Hepatocyte (in vitro differentiated cells): Measurements from ENCODE around the gene TEX51. TPM values are rescaled to one million over a fixed set of nuclear protein-coding genes. Genes with fewer than 3 reads are reported as not detected.

Source experiments
- DNase-seq: peaks from one replicate; pipeline ENCODE4 v3.0.0-alpha.2; 2016; ENCODE audit warnings: low spot score
- H2AFZ ChIP-seq: fragments of 200-600 bp; sonication (generic); 2 replicates; pipeline ENCODE4 v1.6.0; 2016; ENCODE audit warnings: antibody characterized with exemption, mild to moderate bottlenecking
- H3K27ac ChIP-seq: fragments of 200-600 bp; sonication (generic); 2 replicates; pipeline ENCODE4 v1.5.1; 2016; ENCODE audit warnings: mild to moderate bottlenecking
- H3K27me3 ChIP-seq: fragments of 200-600 bp; sonication (generic); 2 replicates; pipeline ENCODE4 v1.6.1; 2016
- H3K36me3 ChIP-seq: fragments of 200-600 bp; sonication (generic); replicated peaks from 2 replicates; pipeline ENCODE4 v1.5.1; 2016; ENCODE audit warnings: low read depth; ENCODE audit not compliant: insufficient read depth
- H3K4me1 ChIP-seq: fragments of 200-600 bp; sonication (generic); 2 replicates; pipeline ENCODE4 v1.5.1; 2016; ENCODE audit warnings: mild to moderate bottlenecking, moderate library complexity; ENCODE audit not compliant: insufficient read depth
- H3K4me2 ChIP-seq: fragments of 200-600 bp; sonication (generic); 2 replicates; pipeline ENCODE4 v1.6.0; 2016
- H3K4me3 ChIP-seq: fragments of 200-600 bp; sonication (generic); 2 replicates; pipeline ENCODE4 v1.5.1; 2016; ENCODE audit warnings: mild to moderate bottlenecking
- H3K79me2 ChIP-seq: fragments of 200-600 bp; sonication (generic); 2 replicates; pipeline ENCODE4 v1.6.0; 2017; ENCODE audit warnings: mild to moderate bottlenecking
- H3K9me2 ChIP-seq: fragments of 200-600 bp; sonication (generic); replicated peaks from 2 replicates; pipeline ENCODE4 v1.6.0; 2017; ENCODE audit warnings: mild to moderate bottlenecking; ENCODE audit not compliant: insufficient read depth
- H3K9me3 ChIP-seq: fragments of 200-600 bp; sonication (generic); 2 replicates; pipeline ENCODE4 v1.5.1; 2016; ENCODE audit warnings: low read depth, mild to moderate bottlenecking
- H4K20me1 ChIP-seq: fragments of 200-600 bp; sonication (generic); 2 replicates; pipeline ENCODE4 v1.6.0; 2016; ENCODE audit warnings: mild to moderate bottlenecking; ENCODE audit not compliant: insufficient read depth, poor library complexity, severe bottlenecking
- EZH2 ChIP-seq: fragments of 200-600 bp; sonication (generic); IDR thresholded peaks from 2 replicates; pipeline ENCODE4 v1.6.1; 2016; ENCODE audit warnings: antibody characterized with exemption, mild to moderate bottlenecking, borderline replicate concordance
- EZH2phosphoT487 ChIP-seq: fragments of 200-600 bp; sonication (generic); IDR thresholded peaks from one replicate; pipeline ENCODE4 v1.6.1; 2018; ENCODE audit warnings: antibody characterized with exemption, mild to moderate bottlenecking, low read depth, moderate library complexity; ENCODE audit not compliant: unreplicated experiment, severe bottlenecking
- WGBS: methylation state at CpG from one replicate; pipeline ENCODE4 v1.1.6; 2016; ENCODE audit warnings: low lambda C conversion rate; ENCODE audit errors: missing lambda C conversion rate; 5-methylcytosine and 5-hydroxymethylcytosine counted together
- polyA plus RNA-seq: library from polyadenylated mRNA; unstranded; fragments of >200 nt; fragmentation: Nextera tagmentation; extraction: Ambion mirVana; gene quantifications from 2 replicates; pipeline ENCODE4 v1.2.1, GENCODE V29; 2016
- total RNA-seq: library from RNA; depleted of rRNA; stranded (reverse); fragments of >200 nt; gene quantifications from 2 replicates; pipeline ENCODE4 v1.2.3, GENCODE V29; 2014
- TF ChIP-seq, protein P1 (sequence below): fragments of 200-600 bp; sonication (generic); IDR thresholded peaks from 2 replicates; pipeline ENCODE4 v1.5.1; 2016; ENCODE audit warnings: antibody characterized with exemption, mild to moderate bottlenecking; ENCODE audit not compliant: poor library complexity

TEX51 gene
- total and polyA plus RNA-seq, 2 experiments from 2014 or later, result not detected

DNA sequence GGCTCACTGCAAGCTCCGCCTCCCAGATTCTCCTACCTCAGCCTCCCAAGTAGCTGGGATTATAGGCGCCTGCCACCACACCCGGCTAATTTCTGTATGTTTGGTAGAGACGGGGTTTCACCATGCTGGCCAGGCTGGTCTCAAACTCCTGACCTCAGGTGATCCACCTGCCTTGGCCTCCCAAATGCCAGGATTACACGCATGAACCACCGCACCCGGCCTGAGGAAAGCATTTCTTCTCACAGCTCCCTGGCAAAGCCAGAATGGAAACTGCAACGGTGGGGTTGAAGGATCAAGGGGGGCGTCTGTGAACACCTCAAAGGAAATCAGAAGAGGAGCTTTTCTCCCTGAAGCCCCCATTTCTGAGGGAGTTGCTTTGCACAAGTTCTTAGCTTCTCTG, 11.2 kb upstream of the TEX51 start:
- Histone ChIP-seq H3K9me2 (no peaks in the 10 kb centered on the region), H2AFZ (no peak overlapping the region), H3K9me3 (no peaks in the 10 kb centered on the region), H3K4me1 (peaks cover 6% of the 10 kb centered on the region), H4K20me1 (no peaks in the 10 kb centered on the region), H3K36me3 (no peaks in the 10 kb centered on the region), H3K27me3 (no peaks in the 10 kb centered on the region), H3K4me2 (no peak overlapping the region), H3K4me3 (no peak overlapping the region), H3K27ac (no peak overlapping the region), H3K79me2 (no peaks in the 10 kb centered on the region)
- DNase-seq, result no peak
- 92% methylated on average over 9 of the region's 9 CpGs for WGBS
- no peak for TF ChIP-seq EZH2phosphoT487
- TF ChIP-seq EZH2, result no peak
- TF ChIP-seq, protein P1, sequence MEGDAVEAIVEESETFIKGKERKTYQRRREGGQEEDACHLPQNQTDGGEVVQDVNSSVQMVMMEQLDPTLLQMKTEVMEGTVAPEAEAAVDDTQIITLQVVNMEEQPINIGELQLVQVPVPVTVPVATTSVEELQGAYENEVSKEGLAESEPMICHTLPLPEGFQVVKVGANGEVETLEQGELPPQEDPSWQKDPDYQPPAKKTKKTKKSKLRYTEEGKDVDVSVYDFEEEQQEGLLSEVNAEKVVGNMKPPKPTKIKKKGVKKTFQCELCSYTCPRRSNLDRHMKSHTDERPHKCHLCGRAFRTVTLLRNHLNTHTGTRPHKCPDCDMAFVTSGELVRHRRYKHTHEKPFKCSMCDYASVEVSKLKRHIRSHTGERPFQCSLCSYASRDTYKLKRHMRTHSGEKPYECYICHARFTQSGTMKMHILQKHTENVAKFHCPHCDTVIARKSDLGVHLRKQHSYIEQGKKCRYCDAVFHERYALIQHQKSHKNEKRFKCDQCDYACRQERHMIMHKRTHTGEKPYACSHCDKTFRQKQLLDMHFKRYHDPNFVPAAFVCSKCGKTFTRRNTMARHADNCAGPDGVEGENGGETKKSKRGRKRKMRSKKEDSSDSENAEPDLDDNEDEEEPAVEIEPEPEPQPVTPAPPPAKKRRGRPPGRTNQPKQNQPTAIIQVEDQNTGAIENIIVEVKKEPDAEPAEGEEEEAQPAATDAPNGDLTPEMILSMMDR, result no peak

DNA sequence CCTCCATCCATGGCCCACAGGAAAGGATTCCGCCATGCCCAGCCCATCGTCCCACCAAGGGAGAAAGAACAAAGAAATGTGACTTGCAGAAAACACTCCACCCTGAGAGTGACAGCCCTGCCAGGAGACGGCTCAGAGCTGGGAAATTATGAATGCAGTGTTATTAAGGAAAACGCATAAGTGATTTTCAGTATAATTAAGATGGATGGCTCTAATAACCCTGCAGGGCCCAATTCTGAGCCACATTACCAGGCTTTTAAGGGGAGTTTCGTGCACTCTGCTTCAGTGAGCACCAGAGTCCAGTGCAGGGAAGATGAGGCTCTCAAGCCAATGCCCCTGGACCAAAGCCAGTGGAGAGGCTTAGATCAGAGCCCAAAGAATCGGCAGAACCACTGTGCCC, 10.6 kb upstream of the TEX51 start:
- no peaks in the 10 kb centered on the region for H3K27me3 ChIP-seq
- H2AFZ ChIP-seq, result no peak overlapping the region
- H3K27ac ChIP-seq, result no peak overlapping the region
- H4K20me1 ChIP-seq, result no peaks in the 10 kb centered on the region
- no peak overlapping the region for H3K4me3 ChIP-seq
- WGBS, result 89% methylated on average over 6 of the region's 6 CpGs
- no peaks in the 10 kb centered on the region for H3K9me2 ChIP-seq
- DNase-seq, result no peak
- H3K4me1 ChIP-seq, result peaks cover 6% of the 10 kb centered on the region
- H3K79me2 ChIP-seq, result no peaks in the 10 kb centered on the region
- no peaks in the 10 kb centered on the region for H3K9me3 ChIP-seq
- TF ChIP-seq EZH2, result no peak
- no peaks in the 10 kb centered on the region for H3K36me3 ChIP-seq
- H3K4me2 ChIP-seq, result no peak overlapping the region

DNA sequence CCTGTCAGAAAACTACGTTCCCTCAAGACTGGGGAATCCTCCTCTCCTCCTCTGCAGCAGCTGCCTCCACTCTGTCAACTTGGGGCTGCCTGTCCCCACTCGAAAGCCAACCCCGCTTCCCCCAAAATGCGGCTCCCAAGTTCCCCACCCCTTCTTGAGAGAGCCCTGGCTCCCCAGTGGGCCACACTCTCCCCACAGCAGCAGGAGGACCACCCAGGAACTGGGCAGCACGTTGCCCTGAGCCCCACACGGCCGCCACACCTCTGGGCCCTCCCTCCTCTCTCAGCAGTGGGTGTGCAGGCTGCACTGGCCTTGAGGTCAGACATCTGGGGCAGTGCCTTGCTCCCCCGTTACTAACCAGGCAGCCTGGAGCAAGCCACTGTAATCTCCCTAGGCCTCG, 9.6 kb upstream of the TEX51 start:
- WGBS, result 86% methylated on average over 9 of the region's 9 CpGs
- Histone ChIP-seq H2AFZ (no peak overlapping the region), H3K4me3 (no peak overlapping the region), H3K36me3 (no peaks in the 10 kb centered on the region), H3K4me2 (no peak overlapping the region), H3K79me2 (no peaks in the 10 kb centered on the region), H3K4me1 (peaks cover 6% of the 10 kb centered on the region), H3K9me3 (no peaks in the 10 kb centered on the region), H3K27ac (no peak overlapping the region), H3K9me2 (no peaks in the 10 kb centered on the region), H3K27me3 (no peaks in the 10 kb centered on the region), H4K20me1 (no peaks in the 10 kb centered on the region)
- no peak for DNase-seq
- no peak for TF ChIP-seq EZH2phosphoT487
- TF ChIP-seq, protein P1, result no peak
- TF ChIP-seq EZH2, result no peak

DNA sequence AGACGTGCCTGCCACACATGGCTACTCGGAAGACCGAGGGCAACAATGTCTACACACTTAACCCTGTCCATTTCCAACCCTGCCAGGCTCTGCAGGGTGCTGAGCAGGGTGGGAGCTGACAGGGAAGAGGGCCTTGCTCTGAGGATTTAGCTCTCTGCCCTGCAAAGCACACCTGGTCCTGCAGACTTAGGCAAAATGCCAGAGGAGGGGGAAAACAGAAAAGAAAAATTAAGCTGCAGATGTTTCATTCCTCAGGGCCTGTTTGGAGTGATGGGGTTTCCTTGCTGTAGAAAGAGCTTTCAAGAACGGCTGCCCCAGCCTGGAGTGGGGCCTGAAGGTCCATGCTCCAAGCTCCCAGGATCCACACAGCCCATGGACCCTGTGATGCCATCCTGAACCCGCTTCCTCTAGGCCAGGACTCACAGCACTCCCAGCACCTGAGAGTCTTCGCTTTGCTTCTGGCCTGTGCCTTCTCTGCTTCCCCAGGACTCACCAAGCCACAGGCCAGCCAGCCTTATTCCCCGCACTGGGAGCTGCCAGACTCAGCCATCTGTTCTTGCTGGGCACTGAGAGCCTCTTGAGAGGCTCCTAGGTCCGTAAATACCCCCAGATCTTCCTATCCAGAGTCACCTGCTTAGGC, 9.1 kb upstream of the TEX51 start:
- H3K9me3 ChIP-seq, result no peaks in the 10 kb centered on the region
- no peaks in the 10 kb centered on the region for H3K79me2 ChIP-seq
- DNase-seq, result no peak
- no peaks in the 10 kb centered on the region for H3K27me3 ChIP-seq
- no peak overlapping the region for H3K27ac ChIP-seq
- H3K4me2 ChIP-seq, result no peak overlapping the region
- H2AFZ ChIP-seq, result no peak overlapping the region
- TF ChIP-seq, protein P1, result no peak
- TF ChIP-seq EZH2 (no peak), EZH2phosphoT487 (no peak)
- WGBS, result 91% methylated on average over 8 of the region's 8 CpGs
- no peaks in the 10 kb centered on the region for H4K20me1 ChIP-seq
- no peak overlapping the region for H3K4me3 ChIP-seq
- peaks cover 6% of the 10 kb centered on the region for H3K4me1 ChIP-seq
- H3K36me3 ChIP-seq, result no peaks in the 10 kb centered on the region
- H3K9me2 ChIP-seq, result no peaks in the 10 kb centered on the region
